Measurements from ENCODE around the gene HMSD.
A peak's percentile ranks its signal among the peaks of the same experiment; 100 is the strongest.

HMSD gene

GRCh38 chr18:63956755-63957154, 7.7 kb downstream of the HMSD start:
- no peak for DNase-seq (ENCODE audit: low read depth in 2 of 2)

DNA sequence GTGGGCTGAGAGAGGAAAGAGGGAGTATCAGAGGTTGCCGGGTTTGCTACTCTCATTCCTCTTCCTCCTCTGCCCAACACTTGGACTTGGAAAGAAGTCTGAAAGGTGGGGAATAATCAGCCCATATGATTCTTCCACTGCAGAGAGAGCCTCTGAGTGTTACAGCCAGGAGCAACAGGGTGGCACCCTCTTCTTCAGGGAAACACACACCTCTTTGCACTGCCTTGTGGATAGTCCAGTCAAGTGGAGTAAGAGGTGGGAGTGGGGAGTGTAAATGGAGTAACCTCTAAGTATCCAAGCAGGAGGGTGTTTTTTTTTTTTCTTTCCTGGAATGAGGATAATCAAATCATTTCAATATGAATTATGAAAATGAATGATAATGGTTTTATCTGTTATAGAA, 11.8 kb downstream of the HMSD start:
- no peak for DNase-seq (ENCODE audit: low read depth in 2 of 2)

- DNase-seq (ENCODE audit: low read depth in 2 of 2), result no peak
These were observed 12.4 kb downstream of the HMSD start for GRCh38 chr18:63961435-63961980.

DNA sequence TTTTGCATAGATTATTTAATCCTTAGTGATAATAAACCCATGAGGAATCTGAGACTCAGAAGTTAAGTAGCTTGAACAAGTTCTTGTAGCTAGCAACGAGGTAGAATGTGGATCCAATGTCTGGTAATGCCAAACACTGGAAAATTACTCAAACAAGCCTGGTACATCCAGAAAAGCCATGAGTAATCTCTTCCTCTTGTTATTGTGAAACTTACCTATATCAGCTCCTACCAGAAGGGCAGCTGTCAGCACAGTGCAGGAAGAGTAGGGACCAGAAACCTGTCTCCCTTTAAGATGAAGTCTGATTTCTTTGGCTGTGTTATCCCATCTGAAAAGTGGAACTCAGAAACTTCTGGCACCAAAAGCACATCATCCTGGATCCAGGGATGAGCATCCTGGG, 13.0 kb downstream of the HMSD start:
- DNase-seq (ENCODE audit: low read depth in 2 of 2), result no peak

DNA sequence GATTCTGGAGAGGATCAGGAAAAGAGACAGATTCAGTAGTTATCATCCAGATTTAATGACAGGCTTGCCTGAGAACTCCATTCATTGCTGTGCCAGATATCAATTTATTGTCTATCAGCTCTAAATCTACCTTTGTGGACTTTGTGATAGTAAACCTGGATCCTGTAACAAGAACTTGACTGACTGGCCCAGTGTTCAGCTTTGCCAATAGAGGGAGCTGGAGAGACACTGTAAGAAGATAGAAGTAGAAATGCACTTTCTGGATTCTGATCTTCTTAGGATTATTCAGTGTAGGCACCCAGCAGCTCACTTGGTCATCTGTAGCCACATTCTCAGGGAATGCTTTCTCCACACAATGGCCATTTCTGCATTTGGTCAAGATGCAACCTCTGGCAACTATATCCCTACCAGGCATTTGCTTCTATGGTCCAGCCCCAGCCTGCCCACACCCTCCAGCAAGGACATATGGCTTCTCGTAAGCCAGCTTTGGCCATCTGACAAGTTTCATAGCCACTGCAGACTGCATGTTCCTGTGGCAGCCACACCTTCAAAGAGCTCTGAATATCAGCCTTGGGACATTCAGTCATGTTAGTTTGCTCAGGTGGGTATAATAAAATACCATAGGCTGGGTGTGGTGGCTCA, 14.6 kb downstream of the HMSD start:
- DNase-seq (ENCODE audit: low read depth in 2 of 2), result peak; percentile 25 to 29

DNA sequence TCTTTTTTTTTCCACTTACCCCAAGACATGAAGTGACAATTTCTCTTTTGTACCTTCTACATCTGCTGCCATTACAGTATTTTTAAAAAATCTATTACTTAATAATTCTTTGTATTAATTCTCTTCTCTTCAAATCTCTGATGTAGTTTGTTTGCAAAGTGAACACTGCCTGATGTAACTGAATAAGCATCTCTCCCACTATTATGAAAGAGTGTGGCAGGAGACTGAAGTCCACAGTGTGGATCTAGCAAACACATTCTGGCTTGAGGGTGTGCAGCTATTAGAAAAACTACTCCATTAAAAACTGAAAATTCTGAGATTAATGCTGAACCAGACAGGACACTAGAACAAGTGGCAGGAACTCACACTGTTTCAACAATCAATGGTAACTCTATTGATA, 15.8 kb downstream of the HMSD start:
- no peak for DNase-seq (ENCODE audit: low read depth in 2 of 2)

GRCh38 chr18:63965716-63966330, 16.7 kb downstream of the HMSD start:
- no peak for DNase-seq (ENCODE audit: low read depth in 2 of 2)

DNA sequence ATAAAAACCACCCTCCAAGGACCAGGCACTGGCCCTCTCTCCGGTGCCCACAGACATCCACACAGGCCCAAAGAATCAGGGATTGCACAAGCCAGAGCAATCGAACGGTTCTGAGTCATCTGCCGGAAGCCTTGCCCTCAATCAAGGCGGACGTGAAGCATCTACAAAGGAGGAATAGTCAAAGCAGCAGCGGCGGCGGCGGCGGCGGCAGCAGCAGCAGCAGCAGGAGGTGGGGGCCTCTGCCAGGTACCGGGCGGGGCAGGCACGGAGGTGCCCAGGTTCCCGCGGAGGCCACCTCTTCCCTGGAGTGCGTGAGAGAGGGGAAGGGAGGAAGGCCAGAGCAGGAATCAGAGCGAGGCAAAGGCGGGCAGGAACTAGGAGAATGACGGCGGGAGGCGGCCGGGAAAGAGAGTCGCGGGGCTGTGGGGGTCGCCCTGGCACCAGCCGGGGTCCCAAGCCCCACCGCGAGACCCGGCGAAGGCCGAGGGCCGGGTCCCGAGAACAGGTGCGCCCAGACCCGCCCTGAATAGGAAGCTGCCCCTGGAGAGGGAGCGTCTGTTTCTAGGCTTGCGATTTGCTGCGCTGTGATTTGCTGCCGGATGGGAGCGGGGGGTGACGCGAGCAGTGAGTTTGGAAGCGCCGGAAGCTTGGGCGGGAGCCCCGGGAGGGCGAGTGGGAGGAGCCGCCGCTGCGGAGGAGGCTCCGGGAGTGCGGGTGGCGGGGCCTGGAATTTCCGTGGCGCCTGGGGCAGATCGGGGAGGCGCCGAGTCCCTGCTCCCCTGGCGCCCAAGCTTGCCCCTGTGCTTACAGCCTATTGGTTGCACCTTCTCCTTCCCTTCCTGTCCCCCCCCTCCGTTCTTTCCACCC, 21.1 kb downstream of the HMSD start, which contains the start of gene SERPINB8:
TSS of gene SERPINB8 (plus strand) at position 140 of the 867 bp plus-strand sequence. CDS start 8,228 bp downstream, outside the sequence.
- DNase-seq (ENCODE audit: low read depth in 2 of 2), result peak; percentile 69 to 74

DNA sequence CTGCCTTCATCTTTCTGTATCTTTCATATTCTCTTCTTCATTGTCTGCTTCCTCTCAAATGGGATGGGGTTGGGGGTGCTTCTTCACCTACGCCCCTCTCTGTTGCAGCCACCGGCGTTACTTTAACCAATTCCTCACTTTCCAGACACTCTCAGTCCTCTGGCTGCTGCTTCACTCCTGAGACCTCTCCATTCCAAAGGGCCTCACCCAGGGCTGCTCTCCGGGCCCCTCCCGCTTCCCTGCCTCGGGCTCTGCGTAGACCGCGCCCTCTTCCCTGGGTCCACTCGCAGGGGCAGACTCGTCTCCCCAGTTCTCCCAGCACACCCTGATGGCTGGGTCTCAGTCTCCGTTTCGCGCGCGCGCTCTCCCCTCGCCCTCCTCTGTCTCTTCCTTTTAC, 21.7 kb downstream of the HMSD start:
- DNase-seq (ENCODE audit: low read depth in 2 of 2), result no peak

- no peak for DNase-seq (ENCODE audit: low read depth in 2 of 2)
These were observed 22.4 kb downstream of the HMSD start for GRCh38 chr18:63971320-63972001.

DNA sequence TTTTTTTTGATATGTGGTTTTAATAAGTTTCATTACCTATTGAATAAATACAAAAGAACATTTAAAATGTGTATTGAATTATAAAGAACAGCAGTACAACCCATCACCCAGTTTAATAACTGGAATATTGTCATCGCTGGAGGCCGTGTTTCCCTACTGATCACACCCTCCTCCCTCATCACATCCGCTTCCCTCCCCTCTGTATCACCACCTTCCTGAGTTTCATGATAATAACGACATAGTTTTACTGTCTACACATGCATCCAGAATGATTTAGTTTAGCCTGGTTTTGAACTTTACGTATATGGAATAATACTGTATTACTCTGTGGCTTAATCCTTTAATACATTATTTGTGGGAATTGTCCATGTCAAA, 22.9 kb downstream of the HMSD start:
- no peak for DNase-seq (ENCODE audit: low read depth in 2 of 2)

DNA sequence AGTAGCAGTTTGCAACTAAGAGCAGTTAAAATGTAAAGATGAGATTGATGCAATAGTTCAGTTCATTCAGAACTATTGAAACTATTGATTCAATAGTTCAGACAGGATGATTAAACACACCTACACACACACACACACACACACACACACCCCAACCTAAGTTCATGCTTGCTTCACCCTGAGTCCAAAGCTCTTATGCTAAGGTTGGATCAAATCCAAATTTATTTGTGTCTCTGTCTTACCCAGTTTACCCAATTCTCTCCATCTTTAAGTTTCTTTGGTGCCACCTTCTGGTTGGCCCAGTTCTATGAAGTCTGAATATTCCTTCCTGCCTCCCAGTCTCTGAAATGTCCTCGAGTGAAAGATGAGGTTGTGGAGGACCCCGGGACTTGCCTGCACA, 25.9 kb downstream of the HMSD start:
- no peak for DNase-seq (ENCODE audit: low read depth in 2 of 2)

- no peak for DNase-seq (ENCODE audit: low read depth in 2 of 2)
These were observed 26.5 kb downstream of the HMSD start for GRCh38 chr18:63975628-63976027.

GRCh38 chr18:63977040-63977439, 27.9 kb downstream of the HMSD start:
- DNase-seq (ENCODE audit: low read depth in 2 of 2), result no peak

GRCh38 chr18:63979409-63979920, 30.4 kb downstream of the HMSD start:
- peak in 1 of 2 donors; percentile 18 for DNase-seq (ENCODE audit: low read depth in 2 of 2)

- no peak for DNase-seq (ENCODE audit: low read depth in 2 of 2)
These were observed 30.9 kb downstream of the HMSD start for GRCh38 chr18:63980027-63980426.

DNA sequence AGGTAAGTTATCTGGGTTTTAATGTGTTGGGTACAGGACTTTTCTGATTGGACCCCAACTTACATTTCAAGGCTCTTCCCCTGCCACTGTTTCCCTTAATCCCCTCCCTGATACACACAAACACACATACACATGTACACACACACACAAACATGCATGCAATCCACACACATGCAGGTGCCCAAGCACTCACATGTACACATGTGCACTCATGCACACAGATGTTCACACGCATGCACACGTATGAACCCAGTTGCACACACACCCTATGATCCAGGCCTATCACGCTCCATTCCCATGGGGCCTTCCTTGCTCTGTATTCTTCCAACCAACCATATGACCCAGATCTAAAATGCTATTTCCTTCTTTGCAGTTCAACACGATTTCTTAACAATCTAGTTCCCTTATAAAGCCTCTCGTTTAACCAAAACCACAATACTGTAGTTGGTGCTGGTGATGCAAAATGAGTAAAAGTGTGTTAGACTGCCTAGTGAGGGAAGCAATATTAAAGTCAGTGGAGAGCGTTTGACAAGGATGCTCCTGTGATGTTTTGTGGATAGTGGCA, 31.9 kb downstream of the HMSD start:
- no peak for DNase-seq (ENCODE audit: low read depth in 2 of 2)

- no peak for DNase-seq (ENCODE audit: low read depth in 2 of 2)
These were observed 32.6 kb downstream of the HMSD start for GRCh38 chr18:63981719-63982118.

GRCh38 chr18:63982361-63982760, 33.3 kb downstream of the HMSD start:
- DNase-seq (ENCODE audit: low read depth in 2 of 2), result no peak

- DNase-seq (ENCODE audit: low read depth in 2 of 2), result no peak
These were observed 37.8 kb downstream of the HMSD start for GRCh38 chr18:63986885-63987284.

GRCh38 chr18:63987743-63988142, 38.6 kb downstream of the HMSD start:
- no peak for DNase-seq (ENCODE audit: low read depth in 2 of 2)
